Ishikawa (cell line): ENCODE measurements around the gene POLR2M.

Experiments used
- CREB1 ChIP-seq: IDR thresholded peaks from 2 replicates; pipeline ENCODE4 v1.6.1; 2012; ENCODE audit warnings: low read depth
- EGR1 ChIP-seq: IDR thresholded peaks from 2 replicates; pipeline ENCODE4 v1.6.1; 2012
- EP300 ChIP-seq: IDR thresholded peaks from 2 replicates; pipeline ENCODE4 v1.6.1; 2012; ENCODE audit warnings: borderline replicate concordance
- REST ChIP-seq: IDR thresholded peaks from 2 replicates; pipeline ENCODE4 v1.6.1; 2012; ENCODE audit warnings: low read depth, mild to moderate bottlenecking
- TCF12 ChIP-seq: IDR thresholded peaks from 2 replicates; pipeline ENCODE4 v1.6.1; 2012; ENCODE audit warnings: low read depth
- YY1 ChIP-seq: IDR thresholded peaks from 2 replicates; pipeline ENCODE4 v1.6.1; 2012; ENCODE audit warnings: low read depth
- ZBTB7A ChIP-seq: IDR thresholded peaks from 2 replicates; pipeline ENCODE4 v1.6.1; 2012; ENCODE audit warnings: low read depth

- TF ChIP-seq CREB1 (no peak), EGR1 (no peak), EP300 (no peak), YY1 (no peak), REST (no peak), TCF12 (no peak), ZBTB7A (no peak)
Measured at GRCh38 chr15:57705746-57706404, 639 bp upstream of the POLR2M start.
